Measurements from ENCODE around the gene ANKDD1B. TPM values are rescaled to one million over a fixed set of nuclear protein-coding genes. Genes with fewer than 3 reads are reported as not detected.

Gene ANKDD1B
- total RNA-seq, 1 experiment from 2014 or later: 0.10 TPM

DNA sequence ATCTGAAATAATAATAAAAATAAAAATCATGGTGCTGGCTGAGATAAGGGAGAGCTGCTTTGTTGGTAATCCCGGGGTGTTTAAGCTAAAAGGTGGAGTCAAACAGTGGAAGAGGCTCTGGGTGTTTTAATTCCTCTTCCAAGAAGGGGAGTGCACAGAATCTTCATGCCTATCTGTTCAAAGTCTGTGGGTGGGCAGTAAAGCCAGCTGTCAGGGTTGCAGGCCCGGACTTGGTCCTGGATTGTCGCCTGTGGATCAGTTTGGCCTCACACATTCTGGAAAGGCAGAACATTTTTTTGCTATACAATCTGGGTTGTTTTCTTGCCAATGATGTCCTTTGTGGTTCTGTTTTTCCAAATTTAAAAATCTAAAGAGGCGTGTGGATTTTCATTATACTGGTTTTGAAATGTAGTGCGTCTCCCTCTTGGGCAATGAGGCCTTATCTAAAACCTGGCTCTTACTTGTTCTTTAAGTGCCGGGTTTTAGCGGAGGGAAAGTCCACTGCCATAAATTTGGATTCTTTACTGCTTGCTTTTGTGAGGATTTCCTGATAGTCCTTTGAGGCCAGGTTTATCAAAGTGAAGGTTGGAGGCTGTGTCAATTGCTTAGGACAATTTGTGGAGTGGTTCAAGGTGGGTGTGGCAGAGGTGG lies 5.8 kb downstream of the ANKDD1B start:
- CTCF ChIA-PET: no interaction called here
- in situ Hi-C loops (cut with HindIII; ENCODE audit: low pct_unique_long_range_greater_than_20kb, low sequenced_read_pairs): no loop called here
- DNase-seq (ENCODE audit: low read depth, low spot score) (no peak), ATAC-seq (no peak)
- intact Hi-C loops (cut with micrococcal nuclease; ENCODE audit: unreplicated experiment): no loop called here
- TF ChIP-seq POLR2AphosphoS5 (IDR thresholded peaks at IDR 0.05; ENCODE audit: low read depth, low read length) (no peak), SIN3A (IDR thresholded peaks at IDR 0.05; ENCODE audit: borderline replicate concordance, insufficient read depth, low read depth, low read length) (no peak), TCF7L2 (IDR thresholded peaks at IDR 0.05; ENCODE audit: low read depth, low read length) (no peak), REST (IDR thresholded peaks at IDR 0.05; ENCODE audit: insufficient read depth in 1 of 2, low read depth in 2 of 2, low read length in 1 of 2) (no peak)
- TF ChIP-seq, protein P1, sequence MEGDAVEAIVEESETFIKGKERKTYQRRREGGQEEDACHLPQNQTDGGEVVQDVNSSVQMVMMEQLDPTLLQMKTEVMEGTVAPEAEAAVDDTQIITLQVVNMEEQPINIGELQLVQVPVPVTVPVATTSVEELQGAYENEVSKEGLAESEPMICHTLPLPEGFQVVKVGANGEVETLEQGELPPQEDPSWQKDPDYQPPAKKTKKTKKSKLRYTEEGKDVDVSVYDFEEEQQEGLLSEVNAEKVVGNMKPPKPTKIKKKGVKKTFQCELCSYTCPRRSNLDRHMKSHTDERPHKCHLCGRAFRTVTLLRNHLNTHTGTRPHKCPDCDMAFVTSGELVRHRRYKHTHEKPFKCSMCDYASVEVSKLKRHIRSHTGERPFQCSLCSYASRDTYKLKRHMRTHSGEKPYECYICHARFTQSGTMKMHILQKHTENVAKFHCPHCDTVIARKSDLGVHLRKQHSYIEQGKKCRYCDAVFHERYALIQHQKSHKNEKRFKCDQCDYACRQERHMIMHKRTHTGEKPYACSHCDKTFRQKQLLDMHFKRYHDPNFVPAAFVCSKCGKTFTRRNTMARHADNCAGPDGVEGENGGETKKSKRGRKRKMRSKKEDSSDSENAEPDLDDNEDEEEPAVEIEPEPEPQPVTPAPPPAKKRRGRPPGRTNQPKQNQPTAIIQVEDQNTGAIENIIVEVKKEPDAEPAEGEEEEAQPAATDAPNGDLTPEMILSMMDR (IDR thresholded peaks at IDR 0.05): no peak
- Histone ChIP-seq H3K4me1 (ENCODE audit: control insufficient read depth, insufficient read depth, low read length) (peaks cover 4% of the 10 kb centered on the region), H3K27ac (ENCODE audit: low read length) (no peak overlapping the region), H3K27me3 (ENCODE audit: control insufficient read depth, insufficient read depth, low read length) (no peaks in the 10 kb centered on the region), H3K4me3 (ENCODE audit: low read depth in 2 of 2, low read length in 2 of 2) (no peak overlapping the region), H3K9me3 (ENCODE audit: control insufficient read depth, insufficient read depth, low read depth, low read length) (no peaks in the 10 kb centered on the region), H3K36me3 (ENCODE audit: control insufficient read depth, insufficient read depth, low read length) (no peaks in the 10 kb centered on the region)
- no TSS peak for BruUV-seq (replicated peaks)
- POLR2A ChIA-PET: no interaction called here

- intact Hi-C loops (cut with micrococcal nuclease; ENCODE audit: unreplicated experiment) (no loop called here), in situ Hi-C loops (cut with HindIII; ENCODE audit: low pct_unique_long_range_greater_than_20kb, low sequenced_read_pairs) (no loop called here)
- no peaks in the 10 kb centered on the region for H3K36me3 ChIP-seq (ENCODE audit: control insufficient read depth, insufficient read depth, low read length)
- ChIA-PET POLR2A (interaction anchor here (0.7 kb wide), 1 partner anchor 61 kb away, joined by 5 read pairs; no protein-coding TSS in a partner anchor), CTCF (no interaction called here)
- TF ChIP-seq, protein P1 (IDR thresholded peaks at IDR 0.05): no peak
- no peak for TF ChIP-seq TCF7L2 (IDR thresholded peaks at IDR 0.05; ENCODE audit: low read depth, low read length)
- TF ChIP-seq POLR2AphosphoS5 (IDR thresholded peaks at IDR 0.05; ENCODE audit: low read depth, low read length): no peak
- no peak for TF ChIP-seq REST (IDR thresholded peaks at IDR 0.05; ENCODE audit: insufficient read depth in 1 of 2, low read depth in 2 of 2, low read length in 1 of 2)
- TF ChIP-seq SIN3A (IDR thresholded peaks at IDR 0.05; ENCODE audit: borderline replicate concordance, insufficient read depth, low read depth, low read length): no peak
- H3K27me3 ChIP-seq (ENCODE audit: control insufficient read depth, insufficient read depth, low read length): no peaks in the 10 kb centered on the region
- no peak overlapping the region for H3K4me3 ChIP-seq (ENCODE audit: low read depth in 2 of 2, low read length in 2 of 2)
- no peak for ATAC-seq
- DNase-seq (ENCODE audit: low read depth, low spot score): no peak
- H3K4me1 ChIP-seq (ENCODE audit: control insufficient read depth, insufficient read depth, low read length): peaks cover 4% of the 10 kb centered on the region; the same call in 1 of the 2 replicates
- 0 out of 2 replicates have a peak overlapping the region, but pooled peaks have one; percentile 4 for H3K27ac ChIP-seq (ENCODE audit: low read length)
- BruUV-seq (replicated peaks): no TSS peak
- no peaks in the 10 kb centered on the region for H3K9me3 ChIP-seq (ENCODE audit: control insufficient read depth, insufficient read depth, low read depth, low read length)
Observed at GRCh38 chr5:75617736-75618352, 6.6 kb downstream of the ANKDD1B start.

All from Panc1 (cell line).